ENCODE results near the gene CHST9. TPM values are rescaled to one million over a fixed set of nuclear protein-coding genes. Genes with fewer than 3 reads are reported as not detected.
"Not testable (repeated sequence)": the region's sequence is repeated elsewhere in the genome, so short reads cannot be mapped to it uniquely, and the experiment has no call there.

The CHST9 gene
- total RNA-seq, 1 donor from 2014 or later: not detected

DNA sequence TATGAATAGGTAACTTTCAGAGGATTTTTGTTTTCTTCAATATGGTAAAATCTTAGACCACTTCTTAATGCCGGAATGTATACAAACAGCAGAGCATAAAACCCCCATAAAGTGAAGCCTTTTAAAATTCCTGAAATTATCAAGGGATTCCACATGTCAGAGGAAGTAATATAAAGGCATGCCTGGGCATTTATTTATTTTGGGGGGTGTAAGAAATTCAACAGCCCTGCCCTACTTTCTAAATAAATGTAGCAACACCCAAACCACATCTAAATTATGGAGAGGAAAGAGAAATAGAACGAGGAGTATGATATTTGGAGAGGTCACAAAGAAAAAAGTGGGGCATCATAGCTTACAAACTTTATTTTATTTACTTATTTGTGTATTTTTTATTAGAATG lies 9.9 kb downstream of the CHST9 start:
- no peak for DNase-seq (ENCODE audit: low read depth)

GRCh38 chr18:27171993-27172392 lies 13.1 kb downstream of the CHST9 start:
- no peak for DNase-seq (ENCODE audit: low read depth)

GRCh38 chr18:27165412-27165811 lies 19.7 kb downstream of the CHST9 start:
- DNase-seq (ENCODE audit: low read depth): no peak

DNA sequence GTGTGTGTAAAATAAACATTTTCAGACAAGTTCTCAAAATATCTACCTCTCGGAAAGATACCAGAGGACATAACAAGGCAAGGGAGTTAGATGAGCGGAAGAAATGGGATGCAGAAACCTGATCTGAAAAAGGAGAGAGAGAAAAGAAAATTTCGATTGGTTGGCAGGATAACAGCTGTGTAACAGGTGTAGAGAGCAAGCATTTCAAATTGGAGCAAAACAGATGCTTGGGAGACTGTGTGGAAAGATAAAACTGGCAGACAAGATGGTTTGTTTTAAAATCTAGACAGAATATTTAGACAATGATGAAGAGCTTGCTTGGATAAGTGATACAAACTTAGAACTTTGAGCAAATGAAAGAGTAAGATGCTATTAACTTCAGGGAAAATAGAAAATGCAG lies 20.2 kb downstream of the CHST9 start:
- DNase-seq (ENCODE audit: low read depth): no peak

- not testable (repeated sequence) for DNase-seq (ENCODE audit: low read depth)
These were observed 21.9 kb downstream of the CHST9 start for GRCh38 chr18:27163197-27163716.

DNA sequence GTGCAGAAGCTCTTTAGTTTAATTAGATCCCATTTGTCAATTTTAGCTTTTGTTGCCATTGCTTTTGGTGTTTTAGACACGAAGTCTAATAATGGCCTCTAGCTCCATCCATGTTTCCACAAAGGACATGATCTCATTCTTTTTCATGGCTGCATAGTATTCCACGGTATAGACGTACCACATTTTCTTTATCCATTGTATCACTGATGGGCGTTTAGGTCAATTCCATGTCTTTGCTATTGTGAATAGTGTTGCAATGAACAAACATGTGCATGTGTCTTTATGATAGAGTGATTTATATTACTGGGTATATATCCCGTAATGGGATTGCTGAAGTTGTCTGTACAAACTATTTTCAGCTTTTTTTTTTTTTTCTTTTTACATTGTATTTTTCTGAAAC lies 35.9 kb downstream of the CHST9 start:
- not testable (repeated sequence) for DNase-seq (ENCODE audit: low read depth)

DNA sequence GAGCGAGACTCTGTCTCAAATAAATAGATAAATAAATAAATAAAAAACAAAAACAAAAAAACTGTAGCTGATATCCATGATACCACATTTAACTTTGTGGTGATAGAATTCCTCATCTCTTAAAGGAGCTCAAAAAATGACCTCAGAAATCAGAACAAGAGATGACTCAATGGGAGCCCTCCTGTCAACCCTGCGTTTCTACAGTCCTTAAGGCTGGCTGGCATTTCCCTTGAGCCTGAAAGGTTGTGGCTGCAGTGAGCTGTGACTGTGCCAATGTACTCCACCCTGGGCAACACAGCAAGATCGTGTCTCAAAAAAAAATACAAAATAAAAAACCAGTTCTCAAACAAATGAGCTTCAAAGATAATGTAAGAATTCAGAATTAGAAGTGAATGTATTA lies 40.4 kb downstream of the CHST9 start:
- no peak for DNase-seq (ENCODE audit: low read depth)

GRCh38 chr18:27143580-27144287 lies 41.4 kb downstream of the CHST9 start:
- DNase-seq (ENCODE audit: low read depth): no peak

- no peak for DNase-seq (ENCODE audit: low read depth)
These were observed 42.2 kb downstream of the CHST9 start for GRCh38 chr18:27142891-27143290.

DNA sequence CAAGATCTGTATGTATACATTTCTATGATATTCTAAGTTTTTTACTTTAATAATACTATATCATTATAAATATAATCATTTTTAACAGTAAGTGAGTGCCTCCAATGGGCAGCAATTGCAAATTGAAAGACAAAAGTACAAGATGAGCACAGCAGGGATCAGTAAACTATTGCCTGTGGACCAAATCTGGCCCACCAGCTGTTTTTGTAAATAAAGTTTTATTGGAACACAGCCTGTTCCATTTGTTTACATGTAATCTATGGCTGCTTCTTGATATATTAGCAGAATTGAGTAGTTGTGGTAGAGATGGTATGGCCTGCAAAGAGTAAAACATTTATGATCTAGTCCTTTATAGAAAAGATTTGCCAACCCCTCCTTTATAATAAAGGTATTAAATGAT lies 43.2 kb downstream of the CHST9 start:
- no peak for DNase-seq (ENCODE audit: low read depth)

- DNase-seq (ENCODE audit: low read depth): no peak
These were observed 47.0 kb downstream of the CHST9 start for GRCh38 chr18:27138079-27138478.

DNA sequence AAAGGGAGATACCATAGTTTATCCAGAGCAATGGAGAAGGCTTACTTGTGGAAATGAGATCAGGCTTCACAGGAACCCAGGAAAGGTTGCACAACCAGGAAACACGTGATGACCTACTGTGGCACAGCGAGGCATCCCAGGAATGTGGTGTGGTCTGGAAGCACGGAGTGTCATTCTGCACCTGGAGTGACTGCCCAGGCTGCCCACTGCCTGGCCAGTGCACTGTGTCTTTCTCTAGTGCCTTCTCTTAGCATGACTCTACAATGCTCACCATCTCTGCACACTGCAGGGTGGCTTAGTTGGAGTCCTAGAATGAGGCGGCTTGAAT lies 48.9 kb downstream of the CHST9 start:
- no peak for DNase-seq (ENCODE audit: low read depth)

GRCh38 chr18:27135504-27136207 lies 49.5 kb downstream of the CHST9 start:
- no peak for DNase-seq (ENCODE audit: low read depth)

DNA sequence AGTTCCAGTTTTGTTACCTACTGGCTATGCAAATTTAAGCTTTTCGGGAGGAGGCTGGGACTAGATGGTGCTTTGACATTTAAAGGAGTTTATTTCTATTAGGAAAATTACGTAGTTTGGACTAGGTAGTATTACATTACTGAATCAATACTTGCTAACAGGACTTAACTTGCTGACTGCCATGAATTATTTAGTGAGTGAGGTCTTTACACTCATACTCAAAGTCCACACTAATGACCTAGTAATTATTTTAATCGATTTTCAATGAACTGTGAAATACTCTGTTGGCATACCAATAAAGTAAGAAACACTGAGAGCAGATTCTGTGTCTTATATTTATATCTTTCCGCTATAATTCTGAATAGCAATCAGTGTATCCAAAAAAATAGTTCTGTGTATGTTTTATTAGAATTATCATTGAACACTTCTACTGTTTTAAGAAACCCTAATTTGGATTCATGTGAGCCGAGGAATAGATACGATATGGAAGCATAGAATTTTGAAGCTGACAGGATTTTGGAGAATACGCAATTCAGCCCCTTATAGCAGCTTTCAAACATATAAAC lies 55.0 kb downstream of the CHST9 start:
- no peak for DNase-seq (ENCODE audit: low read depth)

DNA sequence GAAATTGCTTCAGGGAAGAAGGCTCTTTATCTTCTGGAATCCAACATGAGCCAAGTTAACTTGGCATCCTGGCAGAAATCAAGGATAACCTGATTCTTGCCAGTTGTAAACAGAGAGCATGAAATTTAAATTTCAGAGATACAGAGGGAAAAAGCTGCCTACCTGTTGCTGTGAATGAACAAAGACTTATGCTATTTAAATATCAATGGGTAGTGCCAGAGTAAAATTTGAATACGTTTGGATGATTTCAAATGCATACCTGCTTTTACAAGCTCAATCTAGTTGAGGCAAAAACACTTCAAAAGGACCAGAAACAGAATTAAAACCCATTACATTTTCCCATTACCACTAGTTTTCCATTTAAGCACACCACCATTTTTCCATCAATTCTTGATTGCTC lies 60.9 kb downstream of the CHST9 start:
- DNase-seq (ENCODE audit: low read depth): no peak

DNA sequence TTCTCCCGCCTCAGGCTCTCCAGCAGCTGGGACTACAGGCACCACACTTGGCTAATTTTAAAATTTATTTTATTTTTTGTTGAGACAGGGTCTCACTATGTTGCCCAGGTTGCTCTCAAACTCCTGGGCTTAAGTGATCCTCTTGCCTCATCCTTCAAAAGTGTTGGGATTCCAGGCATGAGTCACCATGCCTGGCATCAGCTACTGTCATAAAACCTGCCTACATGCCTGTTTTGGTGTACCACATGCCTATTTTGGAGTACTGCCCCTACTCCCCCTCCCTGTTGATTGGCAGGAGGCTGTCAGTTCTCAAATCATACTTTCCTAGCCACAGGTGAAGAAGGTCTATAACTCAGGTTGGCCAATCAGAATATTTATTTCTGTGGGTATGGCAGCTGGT lies 64.0 kb downstream of the CHST9 start:
- DNase-seq (ENCODE audit: low read depth): no peak

DNA sequence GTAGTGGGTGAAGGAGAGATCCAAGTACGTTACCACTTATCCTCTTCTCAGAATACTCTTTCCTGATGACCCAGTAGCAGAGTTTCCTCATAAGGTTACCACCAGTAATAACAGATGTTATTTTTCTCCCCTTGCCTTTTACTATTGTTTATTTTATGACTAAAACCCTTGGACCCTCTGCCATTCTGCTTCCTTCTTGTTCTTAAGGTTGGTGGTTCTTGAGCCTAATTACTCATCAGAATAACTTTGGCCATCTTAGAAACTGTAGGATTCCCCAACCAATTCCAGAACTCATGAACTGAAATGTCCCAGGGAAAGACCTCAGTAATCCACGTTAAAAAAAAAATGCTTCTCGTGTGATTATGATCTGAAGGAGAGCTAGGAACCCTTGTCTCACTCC lies 64.9 kb downstream of the CHST9 start:
- DNase-seq (ENCODE audit: low read depth): no peak

- no peak for DNase-seq (ENCODE audit: low read depth)
These were observed 66.1 kb downstream of the CHST9 start for GRCh38 chr18:27118973-27119372.

DNA sequence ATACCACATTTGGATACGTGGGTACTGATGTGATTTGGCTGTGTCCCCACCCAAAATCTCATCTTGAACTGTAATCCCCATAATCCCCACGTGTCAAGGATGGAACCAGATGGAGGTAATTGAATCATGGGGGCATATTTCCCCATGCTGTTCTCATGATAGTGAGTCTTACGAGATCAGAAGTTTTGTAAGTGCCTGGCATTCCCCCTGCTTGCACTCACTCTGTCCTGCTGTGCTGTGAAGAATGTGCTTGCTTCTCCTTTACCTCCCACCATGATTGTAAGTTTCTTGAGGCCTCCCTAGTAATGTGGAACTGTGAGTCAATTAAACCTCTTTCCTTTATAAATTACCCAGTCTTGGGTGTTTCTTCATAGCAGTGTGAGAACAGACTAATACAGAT lies 70.3 kb downstream of the CHST9 start:
- no peak for DNase-seq (ENCODE audit: low read depth)

- DNase-seq (ENCODE audit: low read depth): no peak
These were observed 71.8 kb downstream of the CHST9 start for GRCh38 chr18:27113358-27113757.

DNA sequence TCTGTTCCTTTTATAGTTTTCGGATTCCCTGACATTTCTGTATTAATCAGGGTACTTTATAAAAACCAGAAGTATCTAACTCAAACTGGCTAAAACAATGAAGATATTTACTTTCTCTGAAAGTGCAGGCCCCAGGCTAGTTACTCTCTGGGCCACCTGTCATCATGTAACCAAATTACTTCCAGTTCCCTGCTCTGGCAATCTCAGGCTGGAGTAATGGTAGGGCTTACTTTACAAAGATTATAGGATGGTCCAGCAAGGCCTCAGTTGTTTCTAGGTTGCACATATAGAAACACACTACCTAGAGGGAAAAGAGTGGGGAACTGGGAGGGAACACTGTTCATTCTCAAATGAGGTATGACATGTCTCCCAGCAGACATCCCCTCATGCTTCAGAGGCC lies 74.8 kb downstream of the CHST9 start:
- DNase-seq (ENCODE audit: low read depth): no peak

DNA sequence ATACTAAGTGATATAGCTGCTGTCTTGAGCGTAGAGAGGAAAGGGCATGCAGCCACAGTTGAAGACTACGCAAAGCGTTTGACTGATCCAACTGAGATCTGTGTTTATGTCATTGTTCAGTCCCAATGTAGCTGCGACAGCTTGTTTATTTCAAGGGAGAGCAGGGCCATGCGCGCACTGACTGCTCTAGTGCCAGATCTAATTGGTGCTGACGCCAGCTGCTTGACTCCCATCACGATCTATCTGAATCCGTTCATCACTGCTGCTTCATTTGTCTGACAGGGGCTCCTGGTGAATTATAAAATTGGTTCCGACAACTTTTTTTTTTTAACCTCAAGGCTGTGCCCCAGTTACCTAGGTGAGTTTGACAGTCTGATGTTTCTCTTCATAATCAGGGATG lies 75.7 kb downstream of the CHST9 start:
- no peak for DNase-seq (ENCODE audit: low read depth)

DNA sequence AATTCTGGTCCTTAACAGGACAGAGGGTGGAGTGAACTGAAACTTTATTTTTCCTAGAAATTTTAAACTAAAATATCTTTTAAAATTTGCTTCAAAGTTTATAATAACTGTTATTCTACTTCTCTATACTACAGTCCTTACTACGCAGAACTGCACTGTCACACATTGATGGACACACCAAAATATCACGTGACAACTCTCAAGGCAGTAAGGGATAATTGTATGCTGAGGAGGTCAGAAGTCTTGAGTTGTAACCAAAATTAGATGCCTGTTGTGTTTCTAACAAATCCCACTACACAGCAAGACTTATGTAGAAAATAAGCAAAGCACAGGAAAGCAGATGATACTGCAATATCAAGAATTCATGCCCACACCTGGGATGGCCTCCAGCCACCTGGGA lies 76.3 kb downstream of the CHST9 start:
- DNase-seq (ENCODE audit: low read depth): no peak

All from myocyte (in vitro differentiated cells).